Endodermal cell (in vitro differentiated cells): ENCODE measurements around the gene POU6F2. TPM values are rescaled to one million over a fixed set of nuclear protein-coding genes. Genes with fewer than 3 reads are reported as not detected.

Experiments
- DNase-seq: peaks from one replicate; pipeline ENCODE4 v3.0.0-alpha.2; 2017
- H3K27ac ChIP-seq: 2 replicates; pipeline ENCODE4 v1.5.1; 2013; ENCODE audit warnings: mild to moderate bottlenecking, low read depth, low read length, moderate library complexity
- H3K27me3 ChIP-seq: 2 replicates; pipeline ENCODE4 v1.6.1; 2013; ENCODE audit warnings: mild to moderate bottlenecking, low read length, moderate library complexity; ENCODE audit not compliant: insufficient read depth, control insufficient read depth, poor library complexity, severe bottlenecking
- H3K36me3 ChIP-seq: 2 replicates; pipeline ENCODE4 v1.7.0; 2013; ENCODE audit warnings: mild to moderate bottlenecking, low read length, moderate library complexity; ENCODE audit not compliant: control insufficient read depth, insufficient read depth
- H3K4me1 ChIP-seq: one replicate; pipeline ENCODE4 v1.7.0; 2013; ENCODE audit warnings: low read length; ENCODE audit not compliant: control insufficient read depth, insufficient read depth
- H3K4me3 ChIP-seq: 2 replicates; pipeline ENCODE4 v1.5.1; 2013; ENCODE audit warnings: mild to moderate bottlenecking, low read length, moderate library complexity
- H3K9ac ChIP-seq: 2 replicates; pipeline ENCODE4 v1.6.1; 2013; ENCODE audit warnings: mild to moderate bottlenecking, low read length, moderate library complexity; ENCODE audit not compliant: poor library complexity, severe bottlenecking; ENCODE audit errors: extremely low read depth
- H3K9me3 ChIP-seq: 2 replicates; pipeline ENCODE4 v1.6.1; 2013; ENCODE audit warnings: mild to moderate bottlenecking, low read length, moderate library complexity; ENCODE audit not compliant: control insufficient read depth
- H3K27ac Mint-ChIP-seq: 2 replicates; pipeline ENCODE4 v1.8.0; 2020; ENCODE audit warnings: mixed read lengths
- H3K27me3 Mint-ChIP-seq: 2 replicates; pipeline ENCODE4 v1.8.0; 2021; ENCODE audit warnings: mild to moderate bottlenecking, mixed read lengths; ENCODE audit not compliant: insufficient read depth
- H3K36me3 Mint-ChIP-seq: 2 replicates; pipeline ENCODE4 v1.8.0; 2020; ENCODE audit warnings: low read depth, mixed read lengths
- H3K4me1 Mint-ChIP-seq: 2 replicates; pipeline ENCODE4 v1.8.0; 2020; ENCODE audit warnings: mixed read lengths
- H3K4me3 Mint-ChIP-seq: 2 replicates; pipeline ENCODE4 v1.8.0; 2020; ENCODE audit warnings: mild to moderate bottlenecking, moderate library complexity, mixed read lengths
- H3K9me3 Mint-ChIP-seq: 2 replicates; pipeline ENCODE4 v1.8.0; 2020; ENCODE audit warnings: mild to moderate bottlenecking, mixed read lengths
- CTCF ChIP-seq: fragments of 200-600 bp; sonication (generic); conservative IDR thresholded peaks from 2 replicates; pipeline ENCODE4 v1.5.0; 2021; ENCODE audit warnings: antibody characterized with exemption, mild to moderate bottlenecking
- WGBS, 2 experiments: methylation state at CpG; one replicate each; pipeline versions ENCODE4 v1.1.5 to v1.1.7; 2013; ENCODE audit warnings: missing lambda C conversion rate in 2 of 2, mixed read lengths in 1 of 2; ENCODE audit not compliant: insufficient coverage in 1 of 2, insufficient read length in 1 of 2; 5-methylcytosine and 5-hydroxymethylcytosine counted together
- total RNA-seq, 2 donors: library from RNA; stranded (reverse); fragmentation: NEBNext Ultra II Directional in 1 of 2; extraction: Animal tissue kit (Norgen Biotek cat#: 25700) in 1 of 2; gene quantifications; 2 replicates in 1 of 2; 3 replicates in 1 of 2; pipeline ENCODE4 v1.2.1, GENCODE V29; 2021

POU6F2 gene
- total RNA-seq, 2 donors from 2014 or later = 6.0 to 10.0 TPM

GRCh38 chr7:39221901-39222300 is 244.2 kb downstream of the POU6F2 start:
- no peak overlapping the region for H3K27ac ChIP-seq
- H3K27me3 Mint-ChIP-seq = no peaks in the 10 kb centered on the region
- no peaks in the 10 kb centered on the region for H3K9me3 ChIP-seq
- no peaks in the 10 kb centered on the region for H3K4me1 ChIP-seq
- H3K36me3 Mint-ChIP-seq = no peaks in the 10 kb centered on the region
- no peak for TF ChIP-seq CTCF
- no peak overlapping the region for H3K27ac Mint-ChIP-seq
- H3K4me1 Mint-ChIP-seq = peaks cover 2% of the 10 kb centered on the region
- H3K27me3 ChIP-seq = no peaks in the 10 kb centered on the region
- H3K4me3 Mint-ChIP-seq = no peak overlapping the region
- H3K9me3 Mint-ChIP-seq = no peaks in the 10 kb centered on the region
- no peaks in the 10 kb centered on the region for H3K36me3 ChIP-seq
- no CpG with 5 or more reads among the region's 1 CpG for WGBS, 2 experiments
- no peak overlapping the region for H3K9ac ChIP-seq
- H3K4me3 ChIP-seq = no peak overlapping the region
- DNase-seq = no peak

- H3K27me3 ChIP-seq = no peaks in the 10 kb centered on the region
- H3K27ac ChIP-seq = no peak overlapping the region
- H3K4me3 Mint-ChIP-seq = no peak overlapping the region
- no peaks in the 10 kb centered on the region for H3K4me1 ChIP-seq
- H3K9me3 Mint-ChIP-seq = no peaks in the 10 kb centered on the region
- peaks cover 8% of the 10 kb centered on the region for H3K4me1 Mint-ChIP-seq
- no peak overlapping the region for H3K9ac ChIP-seq
- no peak overlapping the region for H3K4me3 ChIP-seq
- no peak overlapping the region for H3K27ac Mint-ChIP-seq
- H3K36me3 Mint-ChIP-seq = no peaks in the 10 kb centered on the region
- DNase-seq = peak; percentile 53
- no peaks in the 10 kb centered on the region for H3K36me3 ChIP-seq
- 62 to 66% methylated on average over 3 of the region's 3 CpGs for whole genome bisulfite sequencing, 2 experiments
- no peaks in the 10 kb centered on the region for H3K27me3 Mint-ChIP-seq
- no peaks in the 10 kb centered on the region for H3K9me3 ChIP-seq
- no peak for TF ChIP-seq CTCF
Observed at GRCh38 chr7:39228946-39229345, 251.2 kb downstream of the POU6F2 start.

GRCh38 chr7:39233851-39234529 is 256.3 kb downstream of the POU6F2 start:
- Histone ChIP-seq H3K27ac (no peak overlapping the region), H3K9me3 (no peaks in the 10 kb centered on the region), H3K4me3 (no peak overlapping the region), H3K27me3 (no peaks in the 10 kb centered on the region), H3K36me3 (no peaks in the 10 kb centered on the region), H3K9ac (no peak overlapping the region), H3K4me1 (no peaks in the 10 kb centered on the region)
- no peak for TF ChIP-seq CTCF
- no peak for DNase-seq
- no peaks in the 10 kb centered on the region for H3K27me3 Mint-ChIP-seq
- no peak overlapping the region for H3K27ac Mint-ChIP-seq
- no peak overlapping the region for H3K4me3 Mint-ChIP-seq
- no peaks in the 10 kb centered on the region for H3K9me3 Mint-ChIP-seq
- WGBS, 2 experiments = 90 to 96% methylated on average over 5 of the region's 5 CpGs
- no peaks in the 10 kb centered on the region for H3K36me3 Mint-ChIP-seq
- peaks cover 5% of the 10 kb centered on the region for H3K4me1 Mint-ChIP-seq
